RWPE2 (cell line): ENCODE data around the gene FLRT1.

Source experiments
- ATAC-seq: fragments of 200-7000 bp; cut with Tn5 transposase; 3 replicates; pipeline ENCODE4 v1.9.1; 2021; ENCODE audit warnings: low read depth
- DNase-seq: peaks from one replicate; pipeline ENCODE4 v3.0.0-alpha.2; 2020; ENCODE audit warnings: low spot score
- H3K27ac ChIP-seq: fragments of 450-650 bp; 2 replicates; pipeline ENCODE4 v1.5.1; 2017; ENCODE audit warnings: mild to moderate bottlenecking; ENCODE audit not compliant: poor library complexity, severe bottlenecking
- H3K27me3 ChIP-seq: fragments of 250-450 bp; sonication (Bioruptor Pico); 2 replicates; pipeline ENCODE4 v1.5.1; 2021; ENCODE audit warnings: mild to moderate bottlenecking, moderate library complexity; ENCODE audit not compliant: insufficient read depth, poor library complexity, severe bottlenecking
- H3K36me3 ChIP-seq: fragments of 250-450 bp; sonication (Bioruptor Pico); 2 replicates; pipeline ENCODE4 v1.5.1; 2020; ENCODE audit warnings: low read depth, mild to moderate bottlenecking, moderate library complexity
- H3K4me1 ChIP-seq: fragments of 250-450 bp; sonication (Bioruptor Pico); 2 replicates; pipeline ENCODE4 v1.5.1; 2021; ENCODE audit warnings: mild to moderate bottlenecking, moderate library complexity; ENCODE audit not compliant: insufficient read depth, poor library complexity, severe bottlenecking
- H3K4me3 ChIP-seq: fragments of 250-450 bp; sonication (Bioruptor Pico); 2 replicates; pipeline ENCODE4 v1.5.1; 2021; ENCODE audit warnings: mild to moderate bottlenecking, moderate library complexity; ENCODE audit not compliant: severe bottlenecking
- H3K9me3 ChIP-seq: fragments of 250-450 bp; sonication (Bioruptor Pico); 2 replicates; pipeline ENCODE4 v1.5.1; 2021; ENCODE audit warnings: mild to moderate bottlenecking, moderate library complexity; ENCODE audit not compliant: severe bottlenecking
- CTCF ChIP-seq: fragments of 450-650 bp; IDR thresholded peaks from one replicate; pipeline ENCODE4 v1.5.1; 2017; ENCODE audit warnings: mild to moderate bottlenecking, moderate library complexity; ENCODE audit not compliant: poor library complexity, severe bottlenecking

FLRT1 gene

GRCh38 chr11:63998558-63999348 is 37.0 kb upstream of the FLRT1 start:
- Histone ChIP-seq H3K9me3 (no peaks in the 10 kb centered on the region), H3K27me3 (no peaks in the 10 kb centered on the region), H3K4me3 (no peak overlapping the region), H3K4me1 (peaks cover 7% of the 10 kb centered on the region), H3K27ac (peak overlapping the region; percentile 4), H3K36me3 (peaks cover 28% of the 10 kb centered on the region)
- ATAC-seq: peak; percentile 36
- no peak for DNase-seq
- peak; percentile 7 for TF ChIP-seq CTCF

GRCh38 chr11:63999349-64000025 is 36.2 kb upstream of the FLRT1 start:
- H3K27me3 ChIP-seq: no peaks in the 10 kb centered on the region
- peaks cover 28% of the 10 kb centered on the region for H3K36me3 ChIP-seq
- H3K27ac ChIP-seq: peak overlapping the region; percentile 4
- no peak overlapping the region for H3K4me3 ChIP-seq
- ATAC-seq: peak; percentile 79
- no peak for TF ChIP-seq CTCF
- DNase-seq: peak; percentile 95
- H3K4me1 ChIP-seq: peaks cover 7% of the 10 kb centered on the region
- no peaks in the 10 kb centered on the region for H3K9me3 ChIP-seq

GRCh38 chr11:64000026-64000739 is 35.5 kb upstream of the FLRT1 start:
- Histone ChIP-seq H3K9me3 (no peaks in the 10 kb centered on the region), H3K27me3 (no peaks in the 10 kb centered on the region), H3K36me3 (peaks cover 26% of the 10 kb centered on the region), H3K4me1 (peaks cover 7% of the 10 kb centered on the region), H3K27ac (no peak overlapping the region), H3K4me3 (no peak overlapping the region)
- DNase-seq (no peak), ATAC-seq (peak; percentile 28; the same call in 2 of the 3 replicates)
- TF ChIP-seq CTCF: peak; percentile 81

- Histone ChIP-seq H3K36me3 (peaks cover 22% of the 10 kb centered on the region), H3K27ac (no peak overlapping the region), H3K4me3 (no peak overlapping the region), H3K4me1 (peaks cover 7% of the 10 kb centered on the region), H3K27me3 (no peaks in the 10 kb centered on the region), H3K9me3 (no peaks in the 10 kb centered on the region)
- DNase-seq (no peak), ATAC-seq (no peak)
- peak; percentile 51 for TF ChIP-seq CTCF
Measured at GRCh38 chr11:64000740-64001483, 34.8 kb upstream of the FLRT1 start.
